ENCODE results near the gene SCNM1.

The SCNM1 gene

GRCh38 chr1:151165738-151166504, at the start of gene SCNM1, which contains the start of gene LYSMD1:
TSS of gene SCNM1 (plus strand) at chr1:151166144. CDS start at chr1:151166153, 9 bp downstream.
TSS of gene LYSMD1 (minus strand) at chr1:151165902. CDS start at chr1:151165258, 644 bp downstream.
- DNase-seq (ENCODE audit: low spot score): peak; percentile 87

- DNase-seq (ENCODE audit: low spot score): peak; percentile 4
These were observed 41.1 kb upstream of the SCNM1 start for GRCh38 chr1:151124763-151125403.

GRCh38 chr1:151128800-151129199, 37.1 kb upstream of the SCNM1 start:
- DNase-seq (ENCODE audit: low spot score): peak; percentile 10

GRCh38 chr1:151130987-151131586, 34.9 kb upstream of the SCNM1 start:
- peak; percentile 10 for DNase-seq (ENCODE audit: low spot score)

- DNase-seq (ENCODE audit: low spot score): peak; percentile 3
These were observed 34.1 kb upstream of the SCNM1 start for GRCh38 chr1:151131701-151132334.

- DNase-seq (ENCODE audit: low spot score): peak; percentile 4
These were observed 33.5 kb upstream of the SCNM1 start for GRCh38 chr1:151132335-151133017.

GRCh38 chr1:151133018-151133806, 32.7 kb upstream of the SCNM1 start:
- DNase-seq (ENCODE audit: low spot score): peak; percentile 7

- DNase-seq (ENCODE audit: low spot score): peak; percentile 6
These were observed 31.5 kb upstream of the SCNM1 start for GRCh38 chr1:151134396-151134795.

GRCh38 chr1:151134991-151135390, 31.0 kb upstream of the SCNM1 start:
- no peak for DNase-seq (ENCODE audit: low spot score)

GRCh38 chr1:151135433-151136385, 30.2 kb upstream of the SCNM1 start:
- DNase-seq (ENCODE audit: low spot score): peak; percentile 42

- no peak for DNase-seq (ENCODE audit: low spot score)
These were observed 28.2 kb upstream of the SCNM1 start for GRCh38 chr1:151137789-151138188.

GRCh38 chr1:151142411-151143056, 23.4 kb upstream of the SCNM1 start:
- DNase-seq (ENCODE audit: low spot score): no peak

GRCh38 chr1:151143057-151143435, 22.9 kb upstream of the SCNM1 start:
- no peak for DNase-seq (ENCODE audit: low spot score)

- no peak for DNase-seq (ENCODE audit: low spot score)
These were observed 22.0 kb upstream of the SCNM1 start for GRCh38 chr1:151143986-151144385.

GRCh38 chr1:151144474-151145303, 21.3 kb upstream of the SCNM1 start:
- DNase-seq (ENCODE audit: low spot score): no peak

GRCh38 chr1:151145304-151146071, 20.5 kb upstream of the SCNM1 start:
- no peak for DNase-seq (ENCODE audit: low spot score)

- no peak for DNase-seq (ENCODE audit: low spot score)
These were observed 19.9 kb upstream of the SCNM1 start for GRCh38 chr1:151146072-151146411.

Measured in HuH-7.5 (cell line).